ENCODE results near the gene PAK4. TPM values are rescaled to one million over a fixed set of nuclear protein-coding genes. Genes with fewer than 3 reads are reported as not detected.

The PAK4 gene
- total RNA-seq, 1 donor from 2014 or later = 89.3 TPM

GRCh38 chr19:39146686-39147450 is 21.3 kb downstream of the PAK4 start:
- DNase-seq (ENCODE audit: low spot score) = no peak

GRCh38 chr19:39147480-39147879 is 21.9 kb downstream of the PAK4 start:
- no peak for DNase-seq (ENCODE audit: low spot score)

DNA sequence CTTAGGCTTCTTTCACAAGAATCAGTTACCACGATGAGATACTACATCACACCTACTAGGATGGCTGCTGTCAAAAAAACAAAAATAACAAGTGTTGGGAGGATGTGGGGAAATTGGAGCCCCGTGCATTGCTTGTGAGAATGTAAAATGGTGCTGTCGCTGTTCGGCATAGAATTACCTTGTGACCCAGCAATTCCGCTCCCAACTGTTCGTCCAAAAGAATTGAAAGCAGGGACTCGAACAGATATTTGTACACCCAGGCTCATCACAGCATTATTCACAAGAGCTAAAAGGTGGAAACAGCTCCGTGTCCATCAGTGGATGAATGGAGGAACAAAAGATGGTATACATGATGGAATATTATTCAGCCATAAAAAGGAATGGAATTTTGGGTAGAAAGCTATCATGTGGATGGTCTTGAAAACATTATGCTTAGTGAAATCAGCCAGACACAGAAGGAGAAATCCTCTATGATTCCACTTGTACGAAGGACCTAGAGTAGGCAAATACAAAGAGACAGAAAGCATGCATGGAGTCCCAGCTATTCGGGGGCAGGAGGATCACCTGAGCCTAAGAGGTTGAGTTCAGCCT is 23.4 kb downstream of the PAK4 start:
- no peak for DNase-seq (ENCODE audit: low spot score)

DNA sequence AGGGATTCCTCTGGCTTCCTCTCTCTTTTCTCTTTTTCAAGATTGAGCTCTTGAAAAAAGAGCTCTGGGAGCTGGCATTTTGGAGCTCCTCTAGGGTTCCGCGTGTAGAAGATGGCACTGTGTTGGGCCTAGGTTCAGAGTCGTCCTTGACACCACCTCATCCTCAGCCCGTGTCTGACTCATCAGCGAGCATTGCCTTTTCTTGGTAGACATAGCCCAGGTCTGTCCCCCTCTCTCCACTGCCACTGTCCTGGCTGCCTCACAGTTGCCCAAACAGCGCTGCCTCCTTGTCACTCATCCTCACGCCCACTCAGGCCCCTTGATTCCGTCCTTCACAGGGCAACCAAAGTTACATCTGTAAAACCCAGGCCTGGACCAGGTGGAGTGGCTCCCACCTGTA is 24.6 kb downstream of the PAK4 start:
- no peak for DNase-seq (ENCODE audit: low spot score)

DNA sequence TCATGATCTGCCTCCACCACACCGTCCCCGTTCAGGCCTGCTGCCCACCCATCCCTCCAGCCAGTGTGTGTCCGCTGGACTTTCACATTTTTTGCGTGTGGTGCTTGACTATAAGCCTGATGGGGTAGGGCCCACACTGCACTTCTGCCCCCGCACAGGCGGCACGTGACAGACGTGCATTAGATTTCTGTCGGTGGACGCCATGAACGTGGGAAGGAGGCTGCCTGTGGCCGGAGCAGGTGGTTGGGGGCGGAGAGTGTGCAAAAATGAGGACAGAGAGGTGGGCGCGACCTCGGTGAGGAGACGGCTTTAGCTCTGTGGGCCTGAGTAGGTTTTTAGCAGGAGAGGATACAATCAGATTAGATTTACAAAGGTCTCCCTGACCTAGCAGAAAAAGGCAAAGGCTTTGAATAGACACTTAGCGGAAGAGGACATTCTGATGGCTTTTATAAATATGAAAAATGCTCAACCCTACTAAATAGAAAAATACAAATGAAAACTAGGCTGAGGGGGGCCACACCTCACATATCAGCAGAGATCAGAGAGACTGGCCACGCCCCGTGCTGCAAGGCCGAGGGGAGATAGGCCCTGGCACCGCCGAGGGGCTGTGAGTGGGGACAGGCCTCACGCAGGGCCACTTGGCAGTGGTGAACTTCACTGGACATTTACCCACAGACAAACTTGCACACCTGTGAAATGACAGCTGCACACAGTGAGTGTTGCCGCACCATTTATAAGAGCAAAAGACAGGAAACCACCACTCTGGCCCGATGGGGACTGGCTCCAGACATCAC is 25.4 kb downstream of the PAK4 start:
- no peak for DNase-seq (ENCODE audit: low spot score)

- DNase-seq (ENCODE audit: low spot score) = no peak
These were observed 26.5 kb downstream of the PAK4 start for GRCh38 chr19:39152066-39152465.

DNA sequence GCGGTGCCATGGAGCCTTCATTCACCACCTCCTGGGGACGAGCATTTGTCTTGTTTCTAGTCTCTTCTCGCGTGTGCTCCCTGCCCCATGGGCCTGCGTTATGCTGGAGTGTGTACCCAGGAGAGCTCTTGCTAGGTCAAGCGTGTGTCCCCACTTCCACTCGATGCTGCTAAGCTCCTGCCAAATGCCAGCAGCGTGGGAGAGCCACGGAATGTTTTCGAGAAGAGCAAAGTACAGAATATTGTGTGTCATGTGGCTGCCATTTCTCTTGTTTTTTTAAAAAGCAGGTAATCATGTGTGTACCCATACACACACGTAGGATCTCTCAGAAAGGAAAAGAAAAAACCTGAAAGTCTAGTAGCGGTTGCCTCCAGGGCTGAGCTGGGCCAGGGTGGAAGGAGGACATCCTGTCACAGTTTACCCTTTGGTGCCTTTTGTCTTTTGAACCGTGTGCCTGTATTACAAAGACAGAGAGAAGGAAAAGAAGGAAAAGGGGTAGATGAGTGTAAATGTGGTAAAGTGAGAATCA is 28.6 kb downstream of the PAK4 start:
- DNase-seq (ENCODE audit: low spot score) = no peak

DNA sequence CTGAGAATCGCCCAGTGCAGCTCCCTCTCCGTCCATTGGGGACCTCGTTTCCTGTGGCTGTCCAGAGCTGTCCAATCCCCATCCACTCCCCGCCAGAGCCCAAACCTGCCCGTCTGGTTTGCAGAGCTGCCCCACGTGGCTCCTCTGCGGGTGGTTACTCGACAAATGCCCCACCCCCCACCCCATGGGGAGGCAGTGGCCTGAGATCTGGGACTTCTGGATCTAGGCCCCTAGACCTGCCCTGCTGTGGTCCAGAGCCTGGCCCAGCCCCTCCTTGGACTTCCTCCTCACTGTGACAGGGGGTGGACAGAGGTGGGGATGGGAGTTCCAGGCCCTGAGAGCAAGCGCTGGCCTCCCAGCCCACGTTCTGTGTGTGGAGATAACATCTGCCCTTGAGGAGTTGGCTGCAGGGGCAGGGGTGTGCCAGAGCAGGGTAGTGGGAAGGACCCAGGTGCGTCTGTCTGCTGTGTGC is 29.1 kb downstream of the PAK4 start:
- peak; percentile 68 for DNase-seq (ENCODE audit: low spot score)

DNA sequence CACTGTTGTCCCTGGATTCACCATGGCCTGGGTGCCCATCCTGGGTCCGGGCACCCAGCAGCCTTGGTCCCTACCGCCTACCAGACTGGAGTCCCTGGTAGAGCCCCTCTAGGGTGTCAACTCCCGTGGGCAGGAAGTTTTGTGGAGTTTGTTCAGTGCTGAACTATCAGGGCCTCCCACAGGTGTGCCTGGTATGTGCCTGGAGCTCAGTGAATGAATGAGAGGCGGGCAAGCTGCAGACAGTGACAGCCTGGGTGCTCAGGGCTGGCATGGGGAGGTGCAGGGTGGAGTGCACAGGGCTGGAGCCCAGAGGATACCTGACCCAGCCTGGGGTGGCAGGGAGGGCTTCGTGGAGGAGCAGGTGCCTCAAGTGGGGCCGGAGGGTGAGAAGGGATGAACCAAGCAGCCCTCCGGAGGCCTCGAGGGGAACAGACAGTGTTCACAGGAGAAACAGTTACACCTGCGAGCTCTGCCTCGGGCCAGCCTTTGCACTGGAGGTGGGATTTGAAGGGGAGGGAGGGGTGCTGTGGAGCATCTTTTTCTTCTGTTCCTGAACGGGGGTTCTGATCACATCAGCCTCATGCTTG is 29.6 kb downstream of the PAK4 start:
- DNase-seq (ENCODE audit: low spot score) = no peak

DNA sequence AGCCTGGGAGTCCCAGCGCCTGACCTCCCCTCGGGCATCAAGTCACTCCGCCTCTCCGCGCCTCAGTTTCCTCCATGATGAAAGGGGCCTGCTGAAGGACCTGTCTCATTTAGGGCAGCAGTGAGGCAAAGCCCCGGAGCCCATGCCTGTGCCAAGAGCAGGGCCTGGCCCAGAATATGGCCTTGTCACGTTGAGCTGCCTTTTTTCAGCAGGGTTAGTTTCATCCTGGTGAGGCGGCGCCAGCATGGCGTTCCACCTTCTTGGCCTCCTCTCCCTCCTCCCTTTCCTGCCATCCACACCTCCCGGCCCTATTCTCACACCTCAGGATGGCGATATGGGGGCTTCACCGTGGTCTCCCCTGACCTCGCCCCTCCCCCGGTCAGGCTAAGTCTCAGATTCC is 30.2 kb downstream of the PAK4 start:
- DNase-seq (ENCODE audit: low spot score) = no peak

DNA sequence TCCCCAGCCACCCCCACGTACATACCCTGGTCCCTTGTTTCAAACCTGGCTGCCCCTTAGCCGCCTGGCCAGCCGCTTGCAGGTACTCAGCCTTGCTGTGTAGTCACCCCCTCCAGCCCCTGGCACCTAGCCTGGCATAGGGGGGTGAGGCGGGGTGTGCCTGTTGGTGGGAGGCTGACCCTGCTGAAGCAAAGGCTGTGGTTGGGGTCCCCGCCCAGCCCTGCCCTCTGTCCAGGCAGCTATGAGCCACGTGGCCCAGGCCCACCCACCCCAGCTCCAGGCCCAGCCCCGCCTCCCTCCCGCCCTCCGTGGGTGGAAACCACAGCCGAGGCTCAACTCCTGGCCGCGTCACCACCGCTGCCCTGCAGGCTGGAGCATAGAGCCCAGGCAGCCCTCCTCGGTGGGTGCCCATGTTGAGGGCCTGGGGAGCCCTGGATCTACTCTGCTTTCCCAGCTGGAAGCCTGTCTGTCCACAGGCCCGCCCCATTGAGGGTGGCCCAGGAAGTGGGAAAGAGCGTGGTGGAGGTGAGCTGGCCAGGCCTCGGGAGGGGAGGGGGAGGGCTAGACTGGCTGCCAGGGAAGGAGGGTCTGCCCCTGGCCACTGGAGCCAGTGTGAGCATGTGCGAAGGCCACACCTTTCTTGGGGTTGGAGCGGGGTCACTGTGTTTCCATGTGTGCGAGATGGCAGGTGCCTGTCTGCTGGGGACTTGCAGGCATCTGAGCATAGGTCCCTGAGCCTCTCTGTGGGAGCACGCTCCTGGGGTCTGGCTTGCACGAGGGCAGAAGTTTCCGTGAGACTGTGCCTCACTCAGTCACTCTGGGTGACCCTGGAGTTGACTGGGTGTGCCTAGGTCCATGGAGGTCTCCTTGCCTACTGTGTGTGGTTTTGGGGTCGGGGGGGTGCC is 31.0 kb downstream of the PAK4 start:
- DNase-seq (ENCODE audit: low spot score) = peak; percentile 26

GRCh38 chr19:39157275-39157996 is 31.9 kb downstream of the PAK4 start:
- DNase-seq (ENCODE audit: low spot score) = no peak

DNA sequence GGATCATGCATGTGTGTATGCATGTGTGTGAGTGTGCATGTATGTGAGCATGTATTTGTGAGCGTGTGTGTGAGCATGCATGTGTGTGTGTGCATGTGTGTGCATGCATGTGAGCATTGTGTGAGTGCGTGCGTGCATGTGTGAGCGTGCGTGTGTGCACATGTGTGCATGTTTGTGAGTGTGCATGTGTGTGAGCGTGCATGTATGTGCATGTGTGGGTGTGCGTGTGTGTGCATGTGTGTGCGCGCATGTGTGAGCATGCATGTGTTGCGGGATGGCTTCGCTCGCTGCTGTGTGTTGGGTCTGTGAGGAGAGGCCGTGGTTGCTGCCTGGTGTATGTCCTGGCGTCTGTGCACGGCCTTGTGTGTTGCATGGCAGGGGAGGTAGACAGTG is 32.4 kb downstream of the PAK4 start:
- no peak for DNase-seq (ENCODE audit: low spot score)

- no peak for DNase-seq (ENCODE audit: low spot score)
These were observed 33.2 kb downstream of the PAK4 start for GRCh38 chr19:39158646-39159260.

GRCh38 chr19:39160523-39160861 is 34.9 kb downstream of the PAK4 start:
- peak; percentile 60 for DNase-seq (ENCODE audit: low spot score)

GRCh38 chr19:39160889-39161672 is 35.5 kb downstream of the PAK4 start:
- DNase-seq (ENCODE audit: low spot score) = no peak

GRCh38 chr19:39162441-39163043 is 37.0 kb downstream of the PAK4 start:
- DNase-seq (ENCODE audit: low spot score) = no peak

- DNase-seq (ENCODE audit: low spot score) = no peak
These were observed 38.0 kb downstream of the PAK4 start for GRCh38 chr19:39163621-39164020.

DNA sequence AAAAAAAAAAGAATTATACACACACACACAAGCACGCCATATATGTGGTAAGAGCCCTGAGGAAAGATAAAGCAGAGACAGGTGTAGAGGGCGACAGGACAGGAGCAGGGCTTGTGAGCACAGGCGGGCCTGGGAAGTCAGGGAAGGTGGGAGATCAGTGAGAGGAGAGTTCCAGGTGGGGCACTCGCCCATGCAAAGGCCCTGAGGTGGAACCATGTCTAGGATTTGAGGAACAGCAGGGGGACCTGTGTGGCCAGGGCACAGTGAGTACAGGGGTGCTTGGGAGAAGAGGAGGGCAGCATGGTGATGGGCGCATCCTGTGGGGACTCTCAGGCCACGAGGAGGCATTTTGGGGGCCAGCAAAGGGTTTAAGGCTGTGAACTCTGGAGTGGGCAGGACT is 38.7 kb downstream of the PAK4 start:
- DNase-seq (ENCODE audit: low spot score) = no peak
